HCT116 (cell line): ENCODE data around the gene PNPLA2. TPM values are rescaled to one million over a fixed set of nuclear protein-coding genes. Genes with fewer than 3 reads are reported as not detected.

Source experiments
- ATAC-seq: fragments of 200-7000 bp; cut with Tn5 transposase; 2 replicates; pipeline ENCODE4 v1.9.1; 2020; ENCODE audit warnings: mild to moderate bottlenecking, moderate library complexity
- BruUV-seq: library from RNA; stranded (reverse); fragments of 400-500 nt; replicated peaks from 2 replicates; lab custom pipeline; 2021; lab: Mats Ljungman, UMichigan
- CTCF ChIA-PET: fragments of 300-600 bp; sonication (Branson Sonifier 250); formaldehyde crosslinking; loops from one replicate; lab custom pipeline; 2021; ENCODE audit warnings: antibody characterized with exemption; lab: Charles Lee
- POLR2A ChIA-PET: fragments of 300-600, 350-600 bp; sonication (Branson Sonifier 250); formaldehyde crosslinking; loops from one replicate; lab custom pipeline; 2021; ENCODE audit warnings: antibody characterized with exemption; lab: Charles Lee
- RAD21 ChIA-PET, 2 experiments: fragments of 300-600 bp; sonication (Branson Sonifier 250); formaldehyde crosslinking; loops; one replicate each; lab custom pipeline; 2023; ENCODE audit warnings: low total read pairs in 2 of 2; ENCODE audit not compliant: uncharacterized antibody in 2 of 2, unreplicated experiment in 2 of 2, low non-redundant PET in 1 of 2; lab: Charles Lee
- DNase-seq: peaks from one replicate; pipeline ENCODE4 v3.0.0-alpha.2; 2010; ENCODE audit warnings: low read depth, low spot score
- H2AFZ ChIP-seq: fragments of 200-600 bp; shearing (Covaris generic), sonication (generic); 2 replicates; pipeline ENCODE4 v1.6.1; 2017; ENCODE audit warnings: low read depth, mixed run types, mixed read lengths, antibody characterized with exemption, low read length; ENCODE audit not compliant: poor library complexity, severe bottlenecking
- H3K27ac ChIP-seq: 2 replicates; pipeline ENCODE4 v1.5.1; 2012; ENCODE audit warnings: low read depth, low read length
- H3K27me3 ChIP-seq: fragments of 200-600 bp; sonication (generic); 2 replicates; pipeline ENCODE4 v1.6.1; 2016; ENCODE audit warnings: mixed run types, low read length, mixed read lengths; ENCODE audit not compliant: insufficient read depth
- H3K36me3 ChIP-seq, 2 experiments: fragments of 200-500 bp in 1 of 2; fragments of 200-600 bp in 1 of 2; sonication (Bioruptor generic) in 1 of 2; sonication (generic) in 1 of 2; 2 replicates each; pipeline versions ENCODE4 v1.5.1 to v1.6.1; 2014 to 2016; ENCODE audit warnings: low read length in 2 of 2, inconsistent platforms in 1 of 2, mixed read lengths in 1 of 2, mixed run types in 1 of 2; ENCODE audit not compliant: insufficient read depth in 2 of 2, control insufficient read depth in 1 of 2
- H3K4me1 ChIP-seq, 2 experiments: fragments of 200-600 bp in 1 of 2; sonication (generic) in 1 of 2; 2 replicates each; pipeline versions ENCODE4 v1.5.1 to v1.6.1; 2012 to 2017; ENCODE audit warnings: low read length in 2 of 2, inconsistent platforms in 1 of 2, mild to moderate bottlenecking in 1 of 2, mixed read lengths in 1 of 2, mixed run types in 1 of 2, moderate library complexity in 1 of 2; ENCODE audit not compliant: insufficient read depth in 2 of 2, control insufficient read depth in 1 of 2
- H3K4me2 ChIP-seq: fragments of 200-600 bp; sonication (generic); 2 replicates; pipeline ENCODE4 v1.6.1; 2017; ENCODE audit warnings: mixed run types, low read length, mixed read lengths
- H3K4me3 ChIP-seq, 2 experiments: fragments of 200-600 bp in 1 of 2; sonication (generic) in 1 of 2; replicated peaks in 1 of 2; 2 replicates each; pipeline ENCODE4 v1.5.1; 2011 to 2016; ENCODE audit warnings: low read length in 2 of 2, control low read depth in 1 of 2, low read depth in 1 of 2, mild to moderate bottlenecking in 1 of 2, mixed read lengths in 1 of 2, mixed run types in 1 of 2
- H3K79me2 ChIP-seq: fragments of 200-600 bp; sonication (generic); 2 replicates; pipeline ENCODE4 v1.6.1; 2017; ENCODE audit warnings: mild to moderate bottlenecking, mixed run types, low read length, moderate library complexity, mixed read lengths; ENCODE audit not compliant: insufficient read depth
- H3K9ac ChIP-seq: fragments of 200-600 bp; sonication (generic); 2 replicates; pipeline ENCODE4 v1.6.1; 2016; ENCODE audit warnings: low read length, mixed read lengths
- H3K9me2 ChIP-seq: fragments of 200-600 bp; sonication (generic), shearing (Covaris generic); 2 replicates; pipeline ENCODE4 v1.6.1; 2017; ENCODE audit warnings: mixed run types, mild to moderate bottlenecking, moderate library complexity; ENCODE audit not compliant: insufficient read depth
- H3K9me3 ChIP-seq, 2 experiments: fragments of 200-500 bp in 1 of 2; fragments of 200-600 bp in 1 of 2; sonication (Bioruptor generic) in 1 of 2; sonication (generic) in 1 of 2; 2 replicates each; pipeline ENCODE4 v1.6.1; 2014 to 2017; ENCODE audit warnings: low read length in 2 of 2, mixed read lengths in 2 of 2, inconsistent platforms in 1 of 2, low read depth in 1 of 2, mild to moderate bottlenecking in 1 of 2, mixed run types in 1 of 2, moderate library complexity in 1 of 2; ENCODE audit not compliant: control insufficient read depth in 1 of 2, insufficient read depth in 1 of 2
- H4K20me1 ChIP-seq: fragments of 200-600 bp; sonication (generic), shearing (Covaris generic); 2 replicates; pipeline ENCODE4 v1.6.1; 2017; ENCODE audit warnings: mixed run types, mild to moderate bottlenecking, moderate library complexity; ENCODE audit not compliant: insufficient read depth
- EZH2phosphoT487 ChIP-seq: fragments of 200-600 bp; IDR thresholded peaks from 2 replicates; pipeline ENCODE4 v1.6.1; 2018; ENCODE audit warnings: antibody characterized with exemption, borderline replicate concordance
- FOSL1 ChIP-seq: IDR thresholded peaks from 2 replicates; pipeline ENCODE4 v1.6.1; 2012; ENCODE audit warnings: low read depth
- MAX ChIP-seq: IDR thresholded peaks from 2 replicates; pipeline ENCODE4 v1.6.1; 2012
- POLR2A ChIP-seq: IDR thresholded peaks from 2 replicates; pipeline ENCODE4 v1.7.0; 2011; ENCODE audit warnings: borderline replicate concordance; ENCODE audit not compliant: insufficient read depth, insufficient read length; ENCODE audit errors: extremely low read depth
- POLR2AphosphoS5 ChIP-seq: IDR thresholded peaks from 2 replicates; pipeline ENCODE4 v1.6.1; 2011; ENCODE audit warnings: mild to moderate bottlenecking, low read depth, low read length, moderate library complexity
- TCF7L2 ChIP-seq: IDR thresholded peaks from 2 replicates; pipeline ENCODE4 v1.7.0; 2011; ENCODE audit warnings: borderline replicate concordance, inconsistent platforms; ENCODE audit not compliant: insufficient read depth, insufficient read length; ENCODE audit errors: extremely low read depth
- YY1 ChIP-seq: IDR thresholded peaks from 2 replicates; pipeline ENCODE4 v1.6.1; 2011; ENCODE audit warnings: low read length, low read depth, moderate library complexity, mild to moderate bottlenecking; ENCODE audit not compliant: insufficient replicate concordance; ENCODE audit errors: extremely low read depth
- ZFX ChIP-seq: fragments of 450-650 bp; IDR thresholded peaks from 2 replicates; pipeline ENCODE4 v1.6.1; 2017
- intact Hi-C: fragments of 100-400 bp; cut with micrococcal nuclease; formaldehyde crosslinking; loops from 2 replicates; pipeline ENCODE4 v1.10.0; 2022
- total RNA-seq: library from RNA; stranded (reverse); gene quantifications from one replicate; pipeline ENCODE4 v1.2.1, GENCODE V29; 2021; ENCODE audit not compliant: unreplicated experiment

PNPLA2 gene
- total RNA-seq, 1 experiment from 2014 or later, result 124 TPM

- POLR2A ChIA-PET, result interaction anchor here (0.5 to 2.7 kb wide), 18 partner anchors 8 to 236 kb away, joined by 3 to 45 read pairs (median 6); partner anchors contain the start of genes CD151, CHID1, CRACR2B and POLR2L
- Histone ChIP-seq H3K4me3 (peak overlapping the region; percentile 65 to 77), H3K4me2 (peak overlapping the region; percentile 81), H3K36me3 (no peaks in the 10 kb centered on the region), H3K9ac (peak overlapping the region; percentile 90), H3K4me1 (peaks cover 26 to 40% of the 10 kb centered on the region in 2 experiments), H3K79me2 (peaks cover 22% of the 10 kb centered on the region), H3K27ac (peak overlapping the region; percentile 81; the same call in 1 of the 2 replicates), H2AFZ (no peak overlapping the region), H3K9me3 (no peaks in the 10 kb centered on the region), H3K27me3 (no peaks in the 10 kb centered on the region), H3K9me2 (no peaks in the 10 kb centered on the region), H4K20me1 (no peaks in the 10 kb centered on the region)
- no TSS peak for BruUV-seq
- ATAC-seq (peak; percentile 75), DNase-seq (no peak)
- CTCF ChIA-PET, result interaction anchor here (1.2 to 1.4 kb wide), 2 partner anchors 10 to 25 kb away, joined by 3 read pairs; partner anchors contain the start of gene RPLP2
- RAD21 ChIA-PET, result interaction anchor here in 1 of 2 experiments (0.7 kb wide), 1 partner anchor 232 kb away, joined by 4 read pairs; no protein-coding TSS in a partner anchor
- TF ChIP-seq EZH2phosphoT487, result no peak
- TF ChIP-seq MAX, result no peak
- peak; percentile 86 for TF ChIP-seq POLR2A
- TF ChIP-seq YY1, result no peak
- peak; percentile 53; the same call in 1 of the 2 replicates for TF ChIP-seq ZFX
- no peak for TF ChIP-seq FOSL1
- peak; percentile 82 for TF ChIP-seq TCF7L2
- TF ChIP-seq POLR2AphosphoS5, result peak; percentile 93
- intact Hi-C loops, result no loop called here
Measured at GRCh38 chr11:819129-819931, 616 bp downstream of the PNPLA2 start.
